Brain microvascular endothelial cell (primary cell): ENCODE measurements around the gene GCNT2.

Experiments used
- DNase-seq: peaks from one replicate; pipeline ENCODE4 v3.0.0-alpha.2; 2020
- H3K27ac ChIP-seq: fragments of 250-450 bp; sonication (Bioruptor Pico); 2 replicates; pipeline ENCODE4 v1.5.1; 2020; ENCODE audit warnings: mild to moderate bottlenecking, moderate library complexity
- H3K27me3 ChIP-seq: fragments of 250-450 bp; sonication (Bioruptor Pico); replicated peaks from 2 replicates; pipeline ENCODE4 v1.5.1; 2020; ENCODE audit warnings: mild to moderate bottlenecking
- H3K36me3 ChIP-seq: fragments of 250-450 bp; sonication (Bioruptor Pico); replicated peaks from 2 replicates; pipeline ENCODE4 v1.5.1; 2020; ENCODE audit warnings: mild to moderate bottlenecking
- H3K4me3 ChIP-seq: 2 replicates; pipeline ENCODE4 v1.5.1; 2011; ENCODE audit warnings: low read depth, mild to moderate bottlenecking, control low read depth, low read length, moderate library complexity
- CTCF ChIP-seq: IDR thresholded peaks from 2 replicates; pipeline ENCODE4 v1.5.1; 2011; ENCODE audit warnings: low read depth, mild to moderate bottlenecking, moderate library complexity, low read length, control low read depth, inconsistent platforms; ENCODE audit errors: missing control alignments
- in situ Hi-C: cut with HindIII; loops from 2 replicates; pipeline ENCODE4 v1.10.0; 2017; ENCODE audit warnings: low sequenced_read_pairs, low pct_ligation_motif_present

Gene GCNT2

DNA sequence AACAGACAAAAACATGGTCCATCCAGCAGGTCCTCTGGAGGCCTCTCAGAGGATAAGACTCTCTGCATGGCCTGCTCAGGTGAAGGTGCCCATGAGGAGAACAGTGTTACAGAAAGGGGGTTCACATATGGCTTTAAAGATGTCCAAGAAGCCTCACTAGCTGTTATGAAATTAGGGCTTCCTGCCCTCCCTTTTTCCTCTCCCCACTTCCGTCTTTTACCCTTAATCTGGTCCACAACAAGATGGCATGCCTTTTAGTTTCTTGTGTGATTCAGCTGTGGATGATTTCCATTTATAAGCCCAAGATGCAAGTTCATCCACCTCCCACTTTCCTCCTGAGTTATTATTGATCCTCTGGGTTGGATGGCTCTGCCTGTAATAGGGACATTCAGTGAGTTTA is 14.0 kb downstream of the GCNT2 start:
- no peak for DNase-seq
- Histone ChIP-seq H3K4me3 (no peak overlapping the region), H3K27me3 (no peaks in the 10 kb centered on the region), H3K36me3 (no peaks in the 10 kb centered on the region), H3K27ac (no peak overlapping the region)
- in situ Hi-C loops = no loop called here
- no peak for TF ChIP-seq CTCF

DNA sequence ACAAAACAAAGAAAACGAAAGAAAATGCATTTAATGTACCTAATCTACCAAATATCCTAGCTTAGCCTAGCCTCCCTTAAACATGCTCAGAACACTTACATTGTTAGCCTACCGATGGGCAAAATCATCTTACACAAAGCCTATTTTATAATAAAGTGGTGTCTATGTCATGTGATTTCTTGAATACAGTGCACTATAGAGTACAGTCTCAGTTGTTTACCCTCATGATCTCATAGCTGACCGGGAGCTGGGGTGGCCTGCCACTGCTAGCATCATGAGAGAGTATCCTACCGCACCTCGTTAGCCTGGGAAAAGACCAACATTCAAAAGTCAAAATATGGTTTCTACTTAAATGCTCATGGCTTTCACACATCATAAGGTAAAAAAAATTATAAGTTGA is 16.6 kb downstream of the GCNT2 start:
- no peak overlapping the region for H3K4me3 ChIP-seq
- no peak overlapping the region for H3K27ac ChIP-seq
- in situ Hi-C loops = no loop called here
- TF ChIP-seq CTCF = no peak
- H3K36me3 ChIP-seq = no peaks in the 10 kb centered on the region
- no peak for DNase-seq
- H3K27me3 ChIP-seq = no peaks in the 10 kb centered on the region

- TF ChIP-seq CTCF = no peak
- in situ Hi-C loops = no loop called here
- Histone ChIP-seq H3K4me3 (no peak overlapping the region), H3K27me3 (no peaks in the 10 kb centered on the region), H3K36me3 (no peaks in the 10 kb centered on the region), H3K27ac (no peak overlapping the region)
- no peak for DNase-seq
These were observed 19.1 kb downstream of the GCNT2 start for GRCh38 chr6:10540073-10540746.

- in situ Hi-C loops = no loop called here
- no peaks in the 10 kb centered on the region for H3K36me3 ChIP-seq
- no peak for TF ChIP-seq CTCF
- no peaks in the 10 kb centered on the region for H3K27me3 ChIP-seq
- H3K4me3 ChIP-seq = no peak overlapping the region
- H3K27ac ChIP-seq = no peak overlapping the region
- no peak for DNase-seq
These were observed 20.4 kb downstream of the GCNT2 start for GRCh38 chr6:10541591-10541990.

GRCh38 chr6:10542213-10542612 is 21.1 kb downstream of the GCNT2 start:
- H3K36me3 ChIP-seq = no peaks in the 10 kb centered on the region
- TF ChIP-seq CTCF = no peak
- no peaks in the 10 kb centered on the region for H3K27me3 ChIP-seq
- no peak for DNase-seq
- in situ Hi-C loops = no loop called here
- no peak overlapping the region for H3K4me3 ChIP-seq
- H3K27ac ChIP-seq = no peak overlapping the region

GRCh38 chr6:10543488-10543887 is 22.3 kb downstream of the GCNT2 start:
- no peak for TF ChIP-seq CTCF
- H3K36me3 ChIP-seq = no peaks in the 10 kb centered on the region
- in situ Hi-C loops = no loop called here
- H3K27me3 ChIP-seq = no peaks in the 10 kb centered on the region
- no peak overlapping the region for H3K27ac ChIP-seq
- no peak overlapping the region for H3K4me3 ChIP-seq
- DNase-seq = no peak
